Testis (tissue), 2 donors: ENCODE results near the gene IQCN.

Experiments
- CTCF ChIP-seq, 3 experiments: fragments of 450-650 bp in 2 of 3; fragments of 200-600 bp in 1 of 3; sonication (generic) in 1 of 3; IDR thresholded peaks; one replicate each; pipeline ENCODE4 v1.5.1; 2016 to 2019; ENCODE audit warnings: antibody characterized with exemption in 3 of 3, mild to moderate bottlenecking in 2 of 3, moderate library complexity in 1 of 3
- POLR2A ChIP-seq: fragments of 450-650 bp; IDR thresholded peaks from one replicate; pipeline ENCODE4 v1.6.1; 2017; ENCODE audit warnings: antibody characterized with exemption, mild to moderate bottlenecking, moderate library complexity

- no peak for TF ChIP-seq CTCF (IDR thresholded peaks at IDR 0.05)
- no peak for TF ChIP-seq POLR2A
Measured at GRCh38 chr19:18291590-18292461, 17.6 kb upstream of the IQCN start.
